Neural cell (in vitro differentiated cells): Measurements from ENCODE around the gene SPOCK1. TPM values are rescaled to one million over a fixed set of nuclear protein-coding genes. Genes with fewer than 3 reads are reported as not detected.

Experiments used
- H2AFZ ChIP-seq: fragments of 200-600, 300-800 bp; sonication (generic), shearing (Covaris generic); 2 replicates; pipeline ENCODE4 v1.6.0; 2014; ENCODE audit warnings: low read depth, mild to moderate bottlenecking, antibody characterized with exemption, low read length, moderate library complexity
- H3F3A ChIP-seq: fragments of 200-600 bp; shearing (Covaris generic); 2 replicates; pipeline ENCODE4 v1.6.1; 2016; ENCODE audit warnings: mild to moderate bottlenecking, moderate library complexity, mixed read lengths, antibody characterized with exemption, low read length; ENCODE audit not compliant: insufficient read depth, poor library complexity, severe bottlenecking
- H3K27ac ChIP-seq: fragments of 200-600, 300-800 bp; sonication (generic), shearing (Covaris generic); 2 replicates; pipeline ENCODE4 v1.5.1; 2014; ENCODE audit warnings: mild to moderate bottlenecking, low read length, moderate library complexity
- H3K27me3 ChIP-seq: fragments of 300-800, 200-600 bp; sonication (generic), shearing (Covaris generic); 2 replicates; pipeline ENCODE4 v1.6.0; 2014; ENCODE audit warnings: mild to moderate bottlenecking, low read depth, low read length, moderate library complexity; ENCODE audit not compliant: insufficient read depth
- H3K36me3 ChIP-seq: fragments of 300-800, 200-600 bp; sonication (generic), shearing (Covaris generic); 2 replicates; pipeline ENCODE4 v1.5.1; 2014; ENCODE audit warnings: mild to moderate bottlenecking, antibody characterized with exemption, low read length, moderate library complexity; ENCODE audit not compliant: insufficient read depth
- H3K4me2 ChIP-seq: fragments of 300-800, 200-600 bp; sonication (generic), shearing (Covaris generic); 2 replicates; pipeline ENCODE4 v1.6.0; 2014; ENCODE audit warnings: mild to moderate bottlenecking, low read length
- H3K4me3 ChIP-seq: fragments of 300-800, 200-600 bp; sonication (generic), shearing (Covaris generic); 2 replicates; pipeline ENCODE4 v1.5.1; 2014; ENCODE audit warnings: mild to moderate bottlenecking, low read length, moderate library complexity
- H3K79me2 ChIP-seq: fragments of 200-600 bp; shearing (Covaris generic); replicated peaks from 2 replicates; pipeline ENCODE4 v1.6.0; 2014; ENCODE audit warnings: mild to moderate bottlenecking, low read length, moderate library complexity; ENCODE audit not compliant: insufficient read depth
- H3K9ac ChIP-seq: fragments of 300-800, 200-600 bp; sonication (generic), shearing (Covaris generic); 2 replicates; pipeline ENCODE4 v1.6.1; 2016; ENCODE audit warnings: mild to moderate bottlenecking, low read length, mixed read lengths
- H3K9me2 ChIP-seq: fragments of 200-600 bp; shearing (Covaris generic); 2 replicates; pipeline ENCODE4 v1.6.1; 2016; ENCODE audit warnings: mild to moderate bottlenecking, low read length, mixed read lengths; ENCODE audit not compliant: insufficient read depth
- H3K9me3 ChIP-seq: fragments of 200-600, 300-800 bp; sonication (generic), shearing (Covaris generic); 2 replicates; pipeline ENCODE4 v1.6.1; 2016; ENCODE audit warnings: mild to moderate bottlenecking, mixed run types, low read length, moderate library complexity, mixed read lengths
- H4K20me1 ChIP-seq: fragments of 200-600 bp; shearing (Covaris generic); 2 replicates; pipeline ENCODE4 v1.6.1; 2016; ENCODE audit warnings: mild to moderate bottlenecking, mixed run types; ENCODE audit not compliant: insufficient read depth
- CTCF ChIP-seq: fragments of 450-650 bp; IDR thresholded peaks from 2 replicates; pipeline ENCODE4 v1.5.1; 2014; ENCODE audit warnings: antibody characterized with exemption, mild to moderate bottlenecking, moderate library complexity; ENCODE audit not compliant: poor library complexity, severe bottlenecking
- EP300 ChIP-seq: fragments of 450-650 bp; conservative IDR thresholded peaks from 2 replicates; pipeline ENCODE4 v1.6.1; 2014; ENCODE audit warnings: antibody characterized with exemption, mild to moderate bottlenecking, moderate library complexity; ENCODE audit not compliant: poor library complexity, severe bottlenecking
- EZH2 ChIP-seq: fragments of 200-600, 300-800 bp; shearing (Covaris generic), sonication (generic); IDR thresholded peaks from 2 replicates; pipeline ENCODE4 v1.6.1; 2014; ENCODE audit warnings: antibody characterized with exemption, low read length, borderline replicate concordance, mild to moderate bottlenecking; ENCODE audit not compliant: insufficient read depth, poor library complexity, severe bottlenecking
- MXI1 ChIP-seq: fragments of 450-650 bp; conservative IDR thresholded peaks from 2 replicates; pipeline ENCODE4 v1.6.1; 2014; ENCODE audit warnings: antibody characterized with exemption, mild to moderate bottlenecking; ENCODE audit not compliant: poor library complexity, severe bottlenecking
- POLR2AphosphoS5 ChIP-seq: IDR thresholded peaks from 2 replicates; pipeline ENCODE4 v1.6.1; 2012
- RAD21 ChIP-seq: fragments of 450-650 bp; conservative IDR thresholded peaks from 2 replicates; pipeline ENCODE4 v1.6.1; 2014; ENCODE audit warnings: antibody characterized with exemption, mild to moderate bottlenecking, moderate library complexity
- REST ChIP-seq: IDR thresholded peaks from 2 replicates; pipeline ENCODE4 v1.6.1; 2012; ENCODE audit warnings: borderline replicate concordance
- SMC3 ChIP-seq: fragments of 450-650 bp; conservative IDR thresholded peaks from 2 replicates; pipeline ENCODE4 v1.6.1; 2014; ENCODE audit warnings: antibody characterized with exemption, mild to moderate bottlenecking, moderate library complexity; ENCODE audit not compliant: poor library complexity
- TAF1 ChIP-seq: IDR thresholded peaks from 2 replicates; pipeline ENCODE4 v1.6.1; 2012; ENCODE audit warnings: low read depth
- polyA plus RNA-seq: library from polyadenylated mRNA; depleted of rRNA; stranded (reverse); fragments of >200 nt; gene quantifications from 2 replicates; pipeline ENCODE4 v1.2.3, GENCODE V29; 2014

SPOCK1 gene
- polyA plus RNA-seq, 1 donor from 2014 or later: 33.6 TPM

- Histone ChIP-seq H3K79me2 (no peaks in the 10 kb centered on the region), H3K4me3 (no peak overlapping the region), H4K20me1 (no peaks in the 10 kb centered on the region), H3K4me2 (no peak overlapping the region), H3K9me2 (no peaks in the 10 kb centered on the region), H3K36me3 (no peaks in the 10 kb centered on the region), H3K27me3 (no peaks in the 10 kb centered on the region), H2AFZ (no peak overlapping the region), H3K9me3 (no peaks in the 10 kb centered on the region), H3K9ac (no peak overlapping the region), H3K27ac (no peak overlapping the region), H3F3A (no peaks in the 10 kb centered on the region)
- no peak for TF ChIP-seq POLR2AphosphoS5
- no peak for TF ChIP-seq SMC3
- TF ChIP-seq RAD21: no peak
- no peak for TF ChIP-seq REST
- no peak for TF ChIP-seq EZH2
- TF ChIP-seq MXI1: no peak
- TF ChIP-seq TAF1: no peak
- TF ChIP-seq EP300: no peak
- no peak for TF ChIP-seq CTCF
Measured at GRCh38 chr5:137026296-137026695, 472.8 kb downstream of the SPOCK1 start.

- no peak overlapping the region for H3K4me2 ChIP-seq
- no peaks in the 10 kb centered on the region for H3K36me3 ChIP-seq
- no peaks in the 10 kb centered on the region for H4K20me1 ChIP-seq
- no peaks in the 10 kb centered on the region for H3K9me3 ChIP-seq
- TF ChIP-seq POLR2AphosphoS5: no peak
- no peak for TF ChIP-seq TAF1
- TF ChIP-seq EZH2: no peak
- no peak for TF ChIP-seq MXI1
- TF ChIP-seq CTCF: no peak
- no peak for TF ChIP-seq SMC3
- no peak for TF ChIP-seq REST
- no peak overlapping the region for H3K27ac ChIP-seq
- no peak overlapping the region for H2AFZ ChIP-seq
- H3K27me3 ChIP-seq: no peaks in the 10 kb centered on the region
- no peaks in the 10 kb centered on the region for H3K79me2 ChIP-seq
- no peak overlapping the region for H3K4me3 ChIP-seq
- H3F3A ChIP-seq: no peaks in the 10 kb centered on the region
- H3K9ac ChIP-seq: no peak overlapping the region
- no peaks in the 10 kb centered on the region for H3K9me2 ChIP-seq
Measured at GRCh38 chr5:137024044-137024443, 475.1 kb downstream of the SPOCK1 start.
